ENCODE measurements around the gene TBPL2.
"Not testable (repeated sequence)": the region's sequence is repeated elsewhere in the genome, so short reads cannot be mapped to it uniquely, and the experiment has no call there.

The TBPL2 gene

GRCh38 chr14:55446127-55446736 lies 5.8 kb upstream of the TBPL2 start:
- in situ Hi-C loops (cut with HindIII; ENCODE audit: low sequenced_read_pairs), result loop anchor here (25.0 kb wide), 1 partner anchor 216 kb away; no protein-coding TSS in a partner anchor

- in situ Hi-C loops (cut with HindIII; ENCODE audit: low sequenced_read_pairs), result loop anchor here (25.0 kb wide), 1 partner anchor 221 kb away; no protein-coding TSS in a partner anchor
Measured at GRCh38 chr14:55441286-55441685, 870 bp upstream of the TBPL2 start.

GRCh38 chr14:55438066-55438683 lies 2.2 kb downstream of the TBPL2 start:
- in situ Hi-C loops (cut with HindIII; ENCODE audit: low sequenced_read_pairs), result loop anchor here (25.0 kb wide), 1 partner anchor 224 kb away; no protein-coding TSS in a partner anchor

- in situ Hi-C loops (cut with HindIII; ENCODE audit: low sequenced_read_pairs), result loop anchor here (25.0 kb wide), 1 partner anchor 225 kb away; no protein-coding TSS in a partner anchor
Measured at GRCh38 chr14:55436931-55437330, 3.5 kb downstream of the TBPL2 start.

- in situ Hi-C loops (cut with HindIII; ENCODE audit: low sequenced_read_pairs), result loop anchor here (25.0 kb wide), 1 partner anchor 226 kb away; no protein-coding TSS in a partner anchor
Measured at GRCh38 chr14:55436519-55436918, 3.9 kb downstream of the TBPL2 start.

GRCh38 chr14:55434805-55435174 lies 5.6 kb downstream of the TBPL2 start:
- in situ Hi-C loops (cut with HindIII; ENCODE audit: low sequenced_read_pairs), result loop anchor here (25.0 kb wide), 1 partner anchor 228 kb away; no protein-coding TSS in a partner anchor

GRCh38 chr14:55433880-55434804 lies 6.3 kb downstream of the TBPL2 start:
- in situ Hi-C loops (cut with HindIII; ENCODE audit: low sequenced_read_pairs), result loop anchor here (25.0 kb wide), 1 partner anchor 228 kb away; no protein-coding TSS in a partner anchor

- in situ Hi-C loops (cut with HindIII; ENCODE audit: low sequenced_read_pairs), result loop anchor here (25.0 kb wide), 1 partner anchor 230 kb away; no protein-coding TSS in a partner anchor
Measured at GRCh38 chr14:55432628-55433027, 7.8 kb downstream of the TBPL2 start.

- in situ Hi-C loops (cut with HindIII; ENCODE audit: low sequenced_read_pairs), result loop anchor here (25.0 kb wide), 1 partner anchor 232 kb away; no protein-coding TSS in a partner anchor
Measured at GRCh38 chr14:55430024-55430690, 10.3 kb downstream of the TBPL2 start.

GRCh38 chr14:55427439-55427838 lies 13.0 kb downstream of the TBPL2 start:
- in situ Hi-C loops (cut with HindIII; ENCODE audit: low sequenced_read_pairs), result loop anchor here (5.0 to 25.0 kb wide), 2 partner anchors 50 to 235 kb away; no protein-coding TSS in a partner anchor

- in situ Hi-C loops (cut with HindIII; ENCODE audit: low sequenced_read_pairs), result loop anchor here (5.0 to 25.0 kb wide), 2 partner anchors 50 to 235 kb away; no protein-coding TSS in a partner anchor
Measured at GRCh38 chr14:55426891-55427290, 13.5 kb downstream of the TBPL2 start.

GRCh38 chr14:55425091-55425490 lies 15.3 kb downstream of the TBPL2 start:
- in situ Hi-C loops (cut with HindIII; ENCODE audit: low sequenced_read_pairs), result loop anchor here (5.0 to 25.0 kb wide), 2 partner anchors 48 to 237 kb away; no protein-coding TSS in a partner anchor

- in situ Hi-C loops (cut with HindIII; ENCODE audit: low sequenced_read_pairs), result no loop called here
Measured at GRCh38 chr14:55423969-55424368, 16.4 kb downstream of the TBPL2 start.

GRCh38 chr14:55422338-55422737 lies 18.1 kb downstream of the TBPL2 start:
- in situ Hi-C loops (cut with HindIII; ENCODE audit: low sequenced_read_pairs), result not testable (repeated sequence)

- in situ Hi-C loops (cut with HindIII; ENCODE audit: low sequenced_read_pairs), result no loop called here
Measured at GRCh38 chr14:55419663-55420062, 20.8 kb downstream of the TBPL2 start.

GRCh38 chr14:55418411-55418810 lies 22.0 kb downstream of the TBPL2 start:
- in situ Hi-C loops (cut with HindIII; ENCODE audit: low sequenced_read_pairs), result no loop called here

GRCh38 chr14:55417955-55418354 lies 22.5 kb downstream of the TBPL2 start:
- in situ Hi-C loops (cut with HindIII; ENCODE audit: low sequenced_read_pairs), result no loop called here

GRCh38 chr14:55416866-55417265 lies 23.6 kb downstream of the TBPL2 start:
- in situ Hi-C loops (cut with HindIII; ENCODE audit: low sequenced_read_pairs), result no loop called here

- in situ Hi-C loops (cut with HindIII; ENCODE audit: low sequenced_read_pairs), result no loop called here
Measured at GRCh38 chr14:55414551-55414950, 25.9 kb downstream of the TBPL2 start.

- in situ Hi-C loops (cut with HindIII; ENCODE audit: low sequenced_read_pairs), result no loop called here
Measured at GRCh38 chr14:55412676-55413075, 27.7 kb downstream of the TBPL2 start.
